Neural crest cell (in vitro differentiated cells): Measurements from ENCODE around the gene KLK1. TPM values are rescaled to one million over a fixed set of nuclear protein-coding genes. Genes with fewer than 3 reads are reported as not detected.

Experiments used
- DNase-seq: peaks from one replicate; pipeline ENCODE4 v3.0.0; 2021; ENCODE audit warnings: low read depth, mixed read lengths, low spot score
- H3K27ac Mint-ChIP-seq: one replicate; pipeline ENCODE4 v1.8.0; 2021; ENCODE audit warnings: mild to moderate bottlenecking, mixed read lengths; ENCODE audit not compliant: unreplicated experiment
- H3K27me3 Mint-ChIP-seq: 2 replicates; pipeline ENCODE4 v1.8.0; 2021; ENCODE audit warnings: low read depth, mild to moderate bottlenecking, mixed read lengths
- H3K36me3 Mint-ChIP-seq: 2 replicates; pipeline ENCODE4 v1.8.0; 2021; ENCODE audit warnings: low read depth, mild to moderate bottlenecking, mixed read lengths
- H3K4me1 Mint-ChIP-seq: 2 replicates; pipeline ENCODE4 v1.8.0; 2021; ENCODE audit warnings: mixed read lengths
- H3K4me3 Mint-ChIP-seq: one replicate; pipeline ENCODE4 v1.8.0; 2021; ENCODE audit warnings: mild to moderate bottlenecking, mixed read lengths
- H3K9me3 Mint-ChIP-seq: 2 replicates; pipeline ENCODE4 v1.8.0; 2021; ENCODE audit warnings: mixed read lengths
- CTCF ChIP-seq: fragments of 200-600 bp; sonication (generic); conservative IDR thresholded peaks from 2 replicates; pipeline ENCODE4 v1.5.0; 2021; ENCODE audit warnings: antibody characterized with exemption, mild to moderate bottlenecking
- total RNA-seq: library from RNA; stranded (reverse); gene quantifications from 2 replicates; pipeline ENCODE4 v1.2.1, GENCODE V29; 2021

The KLK1 gene
- total RNA-seq, 1 donor from 2014 or later = 0.44 TPM

DNA sequence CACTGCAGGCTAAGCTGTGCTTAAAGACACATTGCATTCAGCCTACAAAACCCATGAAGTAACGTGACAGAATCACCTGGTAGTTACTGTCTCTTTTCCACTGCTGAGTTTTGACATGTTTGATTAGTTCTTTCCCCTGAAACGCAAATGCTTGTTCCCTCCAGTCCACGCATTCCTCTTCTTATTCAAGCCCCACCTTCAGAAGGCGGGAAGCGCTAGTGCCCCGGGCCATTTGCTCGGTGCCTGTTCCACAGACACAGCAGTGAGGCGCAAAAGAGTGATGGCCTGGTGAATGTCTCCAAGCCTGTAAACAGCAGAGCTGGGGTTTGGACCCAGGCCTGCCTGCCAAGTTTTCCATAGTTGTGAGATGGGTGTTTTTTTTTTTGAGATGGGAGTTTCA is 22.5 kb downstream of the KLK1 start:
- H3K4me1 Mint-ChIP-seq = peaks cover 45% of the 10 kb centered on the region
- peaks cover 32% of the 10 kb centered on the region for H3K36me3 Mint-ChIP-seq
- H3K4me3 Mint-ChIP-seq = peak overlapping the region; percentile 84
- H3K9me3 Mint-ChIP-seq = no peaks in the 10 kb centered on the region
- no peak overlapping the region for H3K27ac Mint-ChIP-seq
- H3K27me3 Mint-ChIP-seq = peaks cover 10% of the 10 kb centered on the region
- TF ChIP-seq CTCF = no peak
- DNase-seq = no peak

GRCh38 chr19:50799547-50799851 is 24.1 kb downstream of the KLK1 start:
- peaks cover 36% of the 10 kb centered on the region for H3K4me1 Mint-ChIP-seq
- no peak overlapping the region for H3K27ac Mint-ChIP-seq
- peak overlapping the region; percentile 49 for H3K4me3 Mint-ChIP-seq
- H3K36me3 Mint-ChIP-seq = peaks cover 28% of the 10 kb centered on the region
- TF ChIP-seq CTCF = no peak
- DNase-seq = no peak
- no peaks in the 10 kb centered on the region for H3K9me3 Mint-ChIP-seq
- H3K27me3 Mint-ChIP-seq = peaks cover 6% of the 10 kb centered on the region

- DNase-seq = no peak
- Mint-ChIP-seq H3K4me3 (no peak overlapping the region), H3K9me3 (no peaks in the 10 kb centered on the region), H3K27ac (no peak overlapping the region), H3K36me3 (peaks cover 24% of the 10 kb centered on the region), H3K4me1 (peaks cover 36% of the 10 kb centered on the region), H3K27me3 (peaks cover 8% of the 10 kb centered on the region)
- no peak for TF ChIP-seq CTCF
These were observed 24.7 kb downstream of the KLK1 start for GRCh38 chr19:50798659-50799546.

DNA sequence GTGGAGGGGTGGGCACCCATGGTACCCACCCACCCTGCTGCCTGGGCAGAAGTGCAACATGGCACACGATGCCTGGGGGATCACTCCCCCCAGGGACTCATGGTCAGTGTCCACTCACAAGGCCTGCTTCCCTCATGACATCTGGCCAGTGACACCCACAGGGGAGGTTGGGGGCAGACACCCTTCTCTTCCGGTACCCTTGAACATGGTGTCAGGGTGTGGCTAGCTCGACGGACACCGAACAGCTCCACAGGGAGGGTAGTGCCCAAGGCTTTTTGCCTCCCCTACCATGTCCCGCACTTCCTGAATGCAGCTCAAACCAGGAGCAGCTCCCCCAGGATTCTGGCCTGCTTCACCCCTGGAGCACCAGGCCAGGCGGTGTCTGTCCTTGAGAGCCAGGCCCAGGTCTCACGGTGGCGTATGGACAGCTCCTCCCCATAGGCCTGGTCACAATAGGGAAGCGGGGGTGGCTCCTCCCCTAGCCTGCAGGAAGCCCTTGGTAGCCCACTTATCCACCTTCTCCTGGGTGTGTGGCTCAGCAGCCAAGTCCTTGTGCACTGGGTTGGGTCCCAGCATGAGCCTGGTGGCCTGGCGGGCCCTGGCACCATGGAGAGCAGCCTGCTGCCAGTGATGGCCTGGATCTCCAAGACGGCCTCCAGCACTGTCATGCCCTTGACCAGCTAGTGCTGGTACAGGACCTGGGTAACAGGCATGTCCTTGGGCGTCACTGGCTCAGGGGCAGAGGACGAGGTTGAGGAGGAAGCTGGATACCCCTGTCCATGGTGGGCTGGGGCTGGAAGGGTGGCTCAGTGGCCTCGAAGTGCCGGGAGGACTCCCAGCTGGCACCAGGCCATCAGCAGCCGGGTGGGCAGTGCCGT is 25.6 kb downstream of the KLK1 start:
- TF ChIP-seq CTCF = no peak
- DNase-seq = no peak
- Mint-ChIP-seq H3K4me1 (peaks cover 27% of the 10 kb centered on the region), H3K27ac (no peak overlapping the region), H3K9me3 (no peaks in the 10 kb centered on the region), H3K4me3 (peak overlapping the region; percentile 34), H3K36me3 (peaks cover 17% of the 10 kb centered on the region), H3K27me3 (peaks cover 17% of the 10 kb centered on the region)

DNA sequence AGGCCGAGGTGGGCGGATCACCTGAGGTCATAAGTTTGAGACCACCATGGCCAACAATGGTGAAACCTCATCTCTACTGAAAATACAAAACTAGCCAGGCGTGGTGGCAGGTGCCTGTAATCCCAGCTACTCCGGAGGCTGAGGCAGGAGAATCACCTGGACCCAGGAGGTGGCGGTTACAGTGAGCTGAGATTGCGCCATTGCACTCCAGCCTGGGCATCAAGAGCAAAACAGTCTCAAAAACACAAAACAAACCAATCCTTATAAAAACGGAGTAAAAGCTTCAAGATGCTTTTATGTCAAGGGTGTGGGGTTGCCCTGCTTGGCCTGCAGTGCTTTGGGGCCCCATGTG is 26.2 kb downstream of the KLK1 start:
- no peak for TF ChIP-seq CTCF
- no peak overlapping the region for H3K4me3 Mint-ChIP-seq
- no peaks in the 10 kb centered on the region for H3K9me3 Mint-ChIP-seq
- no peak for DNase-seq
- H3K36me3 Mint-ChIP-seq = peaks cover 13% of the 10 kb centered on the region
- peaks cover 22% of the 10 kb centered on the region for H3K4me1 Mint-ChIP-seq
- H3K27me3 Mint-ChIP-seq = peaks cover 21% of the 10 kb centered on the region
- no peak overlapping the region for H3K27ac Mint-ChIP-seq
